DOHH2 (cell line): ENCODE data around the gene DSCAML1.

Experiments
- H3F3A ChIP-seq: fragments of 200-600 bp; sonication (generic), shearing (Covaris generic); 2 replicates; pipeline ENCODE4 v1.6.0; 2016; ENCODE audit warnings: antibody characterized with exemption, mild to moderate bottlenecking; ENCODE audit not compliant: control insufficient read depth, insufficient read depth
- H3K27ac ChIP-seq: fragments of 200-600 bp; sonication (generic); 2 replicates; pipeline ENCODE4 v1.5.1; 2014; ENCODE audit warnings: low read depth, mild to moderate bottlenecking, low read length, moderate library complexity
- H3K27me3 ChIP-seq: fragments of 200-600 bp; sonication (generic); 2 replicates; pipeline ENCODE4 v1.6.1; 2014; ENCODE audit warnings: mild to moderate bottlenecking, low read length, mixed read lengths; ENCODE audit not compliant: control insufficient read depth
- H3K36me3 ChIP-seq: fragments of 200-600 bp; sonication (generic); 2 replicates; pipeline ENCODE4 v1.6.1; 2014; ENCODE audit warnings: mild to moderate bottlenecking, low read length, moderate library complexity, mixed read lengths; ENCODE audit not compliant: control insufficient read depth
- H3K4me1 ChIP-seq: fragments of 200-600 bp; sonication (generic); 2 replicates; pipeline ENCODE4 v1.6.1; 2014; ENCODE audit warnings: mild to moderate bottlenecking, low read length, mixed read lengths; ENCODE audit not compliant: control insufficient read depth
- H3K4me2 ChIP-seq: fragments of 200-600 bp; sonication (generic); 2 replicates; pipeline ENCODE4 v1.6.0; 2014; ENCODE audit warnings: mild to moderate bottlenecking, low read length, moderate library complexity
- H3K4me3 ChIP-seq: fragments of 200-600 bp; sonication (generic); 2 replicates; pipeline ENCODE4 v1.5.1; 2014; ENCODE audit warnings: mild to moderate bottlenecking, low read length, mixed read lengths
- H3K79me2 ChIP-seq: fragments of 200-600 bp; sonication (generic); 2 replicates; pipeline ENCODE4 v1.6.1; 2014; ENCODE audit warnings: mild to moderate bottlenecking, low read length, mixed read lengths; ENCODE audit not compliant: control insufficient read depth
- H3K9me2 ChIP-seq: fragments of 200-600 bp; sonication (generic); replicated peaks from 2 replicates; pipeline ENCODE4 v1.6.1; 2014; ENCODE audit warnings: mild to moderate bottlenecking, low read length, mixed read lengths; ENCODE audit not compliant: control insufficient read depth
- H3K9me3 ChIP-seq: fragments of 200-600 bp; sonication (generic); 2 replicates; pipeline ENCODE4 v1.6.1; 2014; ENCODE audit warnings: antibody characterized with exemption, low read length, mixed read lengths; ENCODE audit not compliant: control insufficient read depth, insufficient read depth
- H4K20me1 ChIP-seq: fragments of 200-600 bp; sonication (generic); 2 replicates; pipeline ENCODE4 v1.6.0; 2014; ENCODE audit warnings: low read depth, mild to moderate bottlenecking, antibody characterized with exemption, low read length, moderate library complexity; ENCODE audit not compliant: control insufficient read depth, insufficient read depth
- EZH2phosphoT487 ChIP-seq: fragments of 200-600 bp; sonication (generic); IDR thresholded peaks from 2 replicates; pipeline ENCODE4 v1.6.1; 2017; ENCODE audit warnings: borderline replicate concordance, mild to moderate bottlenecking, antibody characterized with exemption, low read length, moderate library complexity, mixed read lengths
- TF ChIP-seq, protein P1 (sequence below): fragments of 200-600 bp; sonication (generic); IDR thresholded peaks from one replicate; pipeline ENCODE4 v1.5.1; 2014; ENCODE audit warnings: antibody characterized with exemption, mild to moderate bottlenecking, low read depth, low read length; ENCODE audit not compliant: poor library complexity, severe bottlenecking

The DSCAML1 gene

GRCh38 chr11:117839380-117839881 is 42.4 kb upstream of the DSCAML1 start:
- no peaks in the 10 kb centered on the region for H4K20me1 ChIP-seq
- no peaks in the 10 kb centered on the region for H3K36me3 ChIP-seq
- H3K9me3 ChIP-seq = no peaks in the 10 kb centered on the region
- no peaks in the 10 kb centered on the region for H3K79me2 ChIP-seq
- peaks cover 12% of the 10 kb centered on the region for H3K27me3 ChIP-seq
- no peak overlapping the region for H3K4me2 ChIP-seq
- H3K9me2 ChIP-seq = no peaks in the 10 kb centered on the region
- no peak for TF ChIP-seq EZH2phosphoT487
- TF ChIP-seq, protein P1, sequence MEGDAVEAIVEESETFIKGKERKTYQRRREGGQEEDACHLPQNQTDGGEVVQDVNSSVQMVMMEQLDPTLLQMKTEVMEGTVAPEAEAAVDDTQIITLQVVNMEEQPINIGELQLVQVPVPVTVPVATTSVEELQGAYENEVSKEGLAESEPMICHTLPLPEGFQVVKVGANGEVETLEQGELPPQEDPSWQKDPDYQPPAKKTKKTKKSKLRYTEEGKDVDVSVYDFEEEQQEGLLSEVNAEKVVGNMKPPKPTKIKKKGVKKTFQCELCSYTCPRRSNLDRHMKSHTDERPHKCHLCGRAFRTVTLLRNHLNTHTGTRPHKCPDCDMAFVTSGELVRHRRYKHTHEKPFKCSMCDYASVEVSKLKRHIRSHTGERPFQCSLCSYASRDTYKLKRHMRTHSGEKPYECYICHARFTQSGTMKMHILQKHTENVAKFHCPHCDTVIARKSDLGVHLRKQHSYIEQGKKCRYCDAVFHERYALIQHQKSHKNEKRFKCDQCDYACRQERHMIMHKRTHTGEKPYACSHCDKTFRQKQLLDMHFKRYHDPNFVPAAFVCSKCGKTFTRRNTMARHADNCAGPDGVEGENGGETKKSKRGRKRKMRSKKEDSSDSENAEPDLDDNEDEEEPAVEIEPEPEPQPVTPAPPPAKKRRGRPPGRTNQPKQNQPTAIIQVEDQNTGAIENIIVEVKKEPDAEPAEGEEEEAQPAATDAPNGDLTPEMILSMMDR = no peak
- no peaks in the 10 kb centered on the region for H3F3A ChIP-seq
- H3K4me3 ChIP-seq = no peak overlapping the region
- H3K4me1 ChIP-seq = no peaks in the 10 kb centered on the region
- H3K27ac ChIP-seq = no peak overlapping the region

- H3K36me3 ChIP-seq = no peaks in the 10 kb centered on the region
- no peak overlapping the region for H3K27ac ChIP-seq
- H4K20me1 ChIP-seq = no peaks in the 10 kb centered on the region
- H3K4me2 ChIP-seq = no peak overlapping the region
- no peak overlapping the region for H3K4me3 ChIP-seq
- no peaks in the 10 kb centered on the region for H3K79me2 ChIP-seq
- H3K9me3 ChIP-seq = no peaks in the 10 kb centered on the region
- no peaks in the 10 kb centered on the region for H3F3A ChIP-seq
- H3K27me3 ChIP-seq = peaks cover 13% of the 10 kb centered on the region
- TF ChIP-seq, protein P1 = no peak
- no peak for TF ChIP-seq EZH2phosphoT487
- H3K4me1 ChIP-seq = no peaks in the 10 kb centered on the region
- H3K9me2 ChIP-seq = no peaks in the 10 kb centered on the region
Observed at GRCh38 chr11:117838901-117839300, 41.9 kb upstream of the DSCAML1 start.

GRCh38 chr11:117837791-117838190 is 40.8 kb upstream of the DSCAML1 start:
- no peaks in the 10 kb centered on the region for H4K20me1 ChIP-seq
- no peaks in the 10 kb centered on the region for H3K36me3 ChIP-seq
- H3K9me3 ChIP-seq = no peaks in the 10 kb centered on the region
- no peaks in the 10 kb centered on the region for H3K4me1 ChIP-seq
- H3K4me2 ChIP-seq = no peak overlapping the region
- peaks cover 17% of the 10 kb centered on the region for H3K27me3 ChIP-seq
- H3K79me2 ChIP-seq = no peaks in the 10 kb centered on the region
- H3K9me2 ChIP-seq = no peaks in the 10 kb centered on the region
- TF ChIP-seq, protein P1 = no peak
- TF ChIP-seq EZH2phosphoT487 = no peak
- H3K4me3 ChIP-seq = no peak overlapping the region
- H3F3A ChIP-seq = no peaks in the 10 kb centered on the region
- H3K27ac ChIP-seq = no peak overlapping the region
